HG02870 (cell line): Measurements from ENCODE around the gene HAAO.
A peak's percentile ranks its signal among the peaks of the same experiment; 100 is the strongest.

ENCODE experiments used
- ATAC-seq: cut with Tn5 transposase; IDR thresholded peaks from one replicate; pipeline ENCODE4 v1.9.1; 2021; ENCODE audit warnings: mild to moderate bottlenecking, moderate library complexity; ENCODE audit not compliant: unreplicated experiment

Gene HAAO

GRCh38 chr2:42794271-42795046, 2.1 kb upstream of the HAAO start:
- ATAC-seq: no peak

GRCh38 chr2:42793334-42794270, 1.2 kb upstream of the HAAO start:
- no peak for ATAC-seq

- peak; percentile 30 for ATAC-seq
Observed at GRCh38 chr2:42792087-42792582, 248 bp downstream of the HAAO start.

- ATAC-seq: no peak
Observed at GRCh38 chr2:42791606-42792005, 777 bp downstream of the HAAO start.

GRCh38 chr2:42789751-42790150, 2.6 kb downstream of the HAAO start:
- ATAC-seq: no peak

- ATAC-seq: no peak
Observed at GRCh38 chr2:42788882-42789281, 3.5 kb downstream of the HAAO start.

GRCh38 chr2:42788478-42788793, 3.9 kb downstream of the HAAO start:
- no peak for ATAC-seq

- ATAC-seq: no peak
Observed at GRCh38 chr2:42787788-42788477, 4.5 kb downstream of the HAAO start.

GRCh38 chr2:42787424-42787787, 5.0 kb downstream of the HAAO start:
- no peak for ATAC-seq

- no peak for ATAC-seq
Observed at GRCh38 chr2:42786561-42787345, 5.6 kb downstream of the HAAO start.

GRCh38 chr2:42784204-42784880, 8.0 kb downstream of the HAAO start:
- ATAC-seq: no peak

- ATAC-seq: no peak
Observed at GRCh38 chr2:42783511-42783910, 8.9 kb downstream of the HAAO start.

GRCh38 chr2:42781181-42781580, 11.2 kb downstream of the HAAO start:
- no peak for ATAC-seq

GRCh38 chr2:42777883-42778805, 14.2 kb downstream of the HAAO start:
- ATAC-seq: no peak

GRCh38 chr2:42775810-42776209, 16.6 kb downstream of the HAAO start:
- ATAC-seq: no peak

- ATAC-seq: no peak
Observed at GRCh38 chr2:42775186-42775585, 17.2 kb downstream of the HAAO start.

- ATAC-seq: no peak
Observed at GRCh38 chr2:42771546-42772153, 20.7 kb downstream of the HAAO start.

GRCh38 chr2:42770288-42771131, 21.9 kb downstream of the HAAO start:
- ATAC-seq: peak; percentile 69
